ENCODE measurements around the gene TOR1B.

GRCh38 chr9:129857207-129857606, 54.2 kb downstream of the TOR1B start:
- TF ChIP-seq PATZ1 (CRISPR knock-in tag; IDR thresholded peaks at IDR 0.05; ENCODE audit: borderline replicate concordance): no peak
- TF ChIP-seq ARNTL (CRISPR knock-in tag; IDR thresholded peaks at IDR 0.05; ENCODE audit: borderline replicate concordance, low read depth): no peak
- no peak for TF ChIP-seq PPARA (CRISPR knock-in tag; IDR thresholded peaks at IDR 0.05; ENCODE audit: borderline replicate concordance)
- no peak for TF ChIP-seq ZNF565 (CRISPR knock-in tag; conservative IDR thresholded peaks at IDR 0.05; ENCODE audit: low read depth)
- TF ChIP-seq TOX (CRISPR knock-in tag; IDR thresholded peaks at IDR 0.05; ENCODE audit: borderline replicate concordance): no peak
- TF ChIP-seq GLIS3 (CRISPR knock-in tag; IDR thresholded peaks at IDR 0.05): no peak
- TF ChIP-seq RARB (CRISPR knock-in tag; IDR thresholded peaks at IDR 0.05): no peak
- no peak for TF ChIP-seq ZC3H10 (CRISPR knock-in tag; IDR thresholded peaks at IDR 0.05)
- no peak for TF ChIP-seq SNAI2 (CRISPR knock-in tag; IDR thresholded peaks at IDR 0.05)
- TF ChIP-seq ZFP3 (CRISPR knock-in tag; IDR thresholded peaks at IDR 0.05): no peak
- no peak for TF ChIP-seq CSRNP3 (CRISPR knock-in tag; IDR thresholded peaks at IDR 0.05)
- TF ChIP-seq TCF4 (CRISPR knock-in tag; IDR thresholded peaks at IDR 0.05; ENCODE audit: borderline replicate concordance): no peak
- TF ChIP-seq CSDC2 (CRISPR knock-in tag; IDR thresholded peaks at IDR 0.05): no peak
- no peak for TF ChIP-seq ESRRG (CRISPR knock-in tag; IDR thresholded peaks at IDR 0.05)
